Keratinocyte (primary cell): Measurements from ENCODE around the gene CACNA1C. TPM values are rescaled to one million over a fixed set of nuclear protein-coding genes. Genes with fewer than 3 reads are reported as not detected.

Experiments
- DNase-seq: peaks from one replicate; pipeline ENCODE4 v3.0.0-alpha.2; 2011; ENCODE audit warnings: low read depth, missing footprints, low spot score
- FAIRE-seq: peaks from 2 replicates; lab custom pipeline; 2011; peaks lifted over from hg19 to GRCh38; lab: Jason Lieb, UNC
- H2AFZ ChIP-seq: 2 replicates; pipeline ENCODE4 v1.6.0; 2012; ENCODE audit warnings: low read length, control low read depth, inconsistent platforms; ENCODE audit not compliant: control insufficient read depth
- H3K27ac ChIP-seq: 2 replicates; pipeline ENCODE4 v1.5.1; 2011; ENCODE audit warnings: low read length; ENCODE audit not compliant: control insufficient read depth, insufficient read depth
- H3K27me3 ChIP-seq: 3 replicates; pipeline ENCODE4 v1.6.0; 2011; ENCODE audit warnings: low read length; ENCODE audit not compliant: control insufficient read depth, insufficient read depth; ENCODE audit errors: extremely low read depth
- H3K36me3 ChIP-seq, 2 experiments: 2 replicates in 1 of 2; 3 replicates in 1 of 2; pipeline ENCODE4 v1.5.1; 2011; ENCODE audit warnings: low read length in 2 of 2, mild to moderate bottlenecking in 1 of 2; ENCODE audit not compliant: control insufficient read depth in 2 of 2, insufficient read depth in 2 of 2; ENCODE audit errors: extremely low read depth in 1 of 2
- H3K4me1 ChIP-seq: 3 replicates; pipeline ENCODE4 v1.5.1; 2011; ENCODE audit warnings: low read length; ENCODE audit not compliant: control insufficient read depth, insufficient read depth; ENCODE audit errors: extremely low read depth
- H3K4me2 ChIP-seq: 3 replicates; pipeline ENCODE4 v1.6.0; 2011; ENCODE audit warnings: low read depth, low read length; ENCODE audit not compliant: control insufficient read depth, insufficient read depth; ENCODE audit errors: extremely low read depth
- H3K4me3 ChIP-seq, 3 experiments: fragments of 200-600 bp in 1 of 3; sonication (generic) in 1 of 3; 2 replicates in 2 of 3; 3 replicates in 1 of 3; pipeline ENCODE4 v1.5.1; 2011 to 2016; ENCODE audit warnings: low read length in 3 of 3, mild to moderate bottlenecking in 3 of 3, control low read depth in 2 of 3, inconsistent platforms in 1 of 3, low read depth in 1 of 3, mixed read lengths in 1 of 3, mixed run types in 1 of 3, moderate library complexity in 1 of 3; ENCODE audit not compliant: control insufficient read depth in 2 of 3, insufficient read depth in 2 of 3; ENCODE audit errors: extremely low read depth in 1 of 3
- H3K79me2 ChIP-seq: 2 replicates; pipeline ENCODE4 v1.6.0; 2012; ENCODE audit warnings: low read length; ENCODE audit not compliant: control insufficient read depth, insufficient read depth
- H3K9ac ChIP-seq: 3 replicates; pipeline ENCODE4 v1.6.0; 2011; ENCODE audit warnings: low read length; ENCODE audit not compliant: control insufficient read depth, insufficient read depth; ENCODE audit errors: extremely low read depth
- H3K9me1 ChIP-seq: 3 replicates; pipeline ENCODE4 v1.6.0; 2011; ENCODE audit warnings: low read length; ENCODE audit not compliant: control insufficient read depth, insufficient read depth; ENCODE audit errors: extremely low read depth
- H3K9me3 ChIP-seq: 2 replicates; pipeline ENCODE4 v1.5.1; 2012; ENCODE audit warnings: low read depth, low read length; ENCODE audit not compliant: control insufficient read depth
- H4K20me1 ChIP-seq: 3 replicates; pipeline ENCODE4 v1.6.0; 2011; ENCODE audit warnings: low read length; ENCODE audit not compliant: control insufficient read depth, insufficient read depth; ENCODE audit errors: extremely low read depth
- EZH2 ChIP-seq: IDR thresholded peaks from one replicate; pipeline ENCODE4 v1.6.1; 2012; ENCODE audit warnings: inconsistent platforms, mild to moderate bottlenecking, low read length, moderate library complexity
- dilution Hi-C: fragments of 300-500 bp; cut with MboI; formaldehyde crosslinking; loops from one replicate; pipeline ENCODE4 v1.7.0; 2020; ENCODE audit warnings: low sequenced_read_pairs; ENCODE audit not compliant: extremely low pct_ligation_motif_present
- polyA plus RNA-seq, 5 experiments: library from polyadenylated mRNA; depleted of rRNA in 3 of 5; stranded (reverse) in 3 of 5; stranded (forward) in 1 of 5; unstranded in 1 of 5; fragments of >200 nt; gene quantifications; 1 replicate in 1 of 5; 2 replicates in 3 of 5; 3 replicates in 1 of 5; pipeline versions ENCODE4 v1.2.1 to v1.2.3, GENCODE V29; 2011 to 2012; ENCODE audit warnings: missing spikeins in 2 of 5, low read depth in 1 of 5, low replicate concordance in 1 of 5
- TF ChIP-seq, protein P1 (sequence below), 3 experiments: IDR thresholded peaks in 1 of 3; conservative IDR thresholded peaks in 1 of 3; optimal IDR thresholded peaks in 1 of 3; 2 replicates in 2 of 3; 3 replicates in 1 of 3; pipeline versions ENCODE3 to v1.5.1; 2011; ENCODE audit warnings: low read length in 3 of 3, mild to moderate bottlenecking in 3 of 3, moderate library complexity in 2 of 3, control low read depth in 1 of 3, inconsistent platforms in 1 of 3; ENCODE audit not compliant: insufficient read depth in 2 of 3; ENCODE audit errors: extremely low read depth in 1 of 3

CACNA1C gene
- polyA plus RNA-seq, 1 donor (not counting 4 experiments of a cell fraction or from before 2014, with no cell fraction given): not detected

DNA sequence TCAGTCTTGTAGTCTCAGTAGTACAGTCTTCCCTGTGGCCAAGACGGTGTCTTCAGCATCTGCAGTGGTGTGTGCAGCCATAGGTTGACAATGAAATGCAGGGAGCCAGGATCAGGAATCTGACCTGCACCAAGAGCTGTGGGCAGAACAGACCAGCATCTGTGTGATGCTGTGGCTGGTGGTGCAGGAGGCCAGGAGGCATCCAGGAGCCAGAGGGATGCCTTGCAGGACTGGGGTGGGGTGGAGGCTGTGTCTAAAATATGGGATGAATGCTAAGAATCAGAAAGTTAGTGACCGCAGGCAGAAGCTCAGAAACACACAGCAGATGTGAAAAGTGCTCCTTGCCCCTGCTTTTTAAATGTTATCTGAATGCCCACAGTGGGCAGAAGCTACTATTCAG lies 209.7 kb downstream of the CACNA1C start:
- Histone ChIP-seq H2AFZ (no peak overlapping the region), H3K9ac (no peak overlapping the region), H3K79me2 (no peaks in the 10 kb centered on the region), H3K4me1 (no peaks in the 10 kb centered on the region), H3K36me3 (no peaks in the 10 kb centered on the region), H3K27me3 (peaks cover 10% of the 10 kb centered on the region), H4K20me1 (no peaks in the 10 kb centered on the region), H3K9me3 (no peaks in the 10 kb centered on the region), H3K4me3 (no peak overlapping the region), H3K4me2 (no peak overlapping the region), H3K9me1 (no peaks in the 10 kb centered on the region), H3K27ac (no peak overlapping the region)
- TF ChIP-seq, protein P1, sequence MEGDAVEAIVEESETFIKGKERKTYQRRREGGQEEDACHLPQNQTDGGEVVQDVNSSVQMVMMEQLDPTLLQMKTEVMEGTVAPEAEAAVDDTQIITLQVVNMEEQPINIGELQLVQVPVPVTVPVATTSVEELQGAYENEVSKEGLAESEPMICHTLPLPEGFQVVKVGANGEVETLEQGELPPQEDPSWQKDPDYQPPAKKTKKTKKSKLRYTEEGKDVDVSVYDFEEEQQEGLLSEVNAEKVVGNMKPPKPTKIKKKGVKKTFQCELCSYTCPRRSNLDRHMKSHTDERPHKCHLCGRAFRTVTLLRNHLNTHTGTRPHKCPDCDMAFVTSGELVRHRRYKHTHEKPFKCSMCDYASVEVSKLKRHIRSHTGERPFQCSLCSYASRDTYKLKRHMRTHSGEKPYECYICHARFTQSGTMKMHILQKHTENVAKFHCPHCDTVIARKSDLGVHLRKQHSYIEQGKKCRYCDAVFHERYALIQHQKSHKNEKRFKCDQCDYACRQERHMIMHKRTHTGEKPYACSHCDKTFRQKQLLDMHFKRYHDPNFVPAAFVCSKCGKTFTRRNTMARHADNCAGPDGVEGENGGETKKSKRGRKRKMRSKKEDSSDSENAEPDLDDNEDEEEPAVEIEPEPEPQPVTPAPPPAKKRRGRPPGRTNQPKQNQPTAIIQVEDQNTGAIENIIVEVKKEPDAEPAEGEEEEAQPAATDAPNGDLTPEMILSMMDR (optimal IDR thresholded peaks at IDR 0.05 in 1 of 3, IDR thresholded peaks at IDR 0.05 in 1 of 3, conservative IDR thresholded peaks at IDR 0.05 in 1 of 3; ENCODE audit: extremely low read depth in 1 of 3, insufficient read depth in 2 of 3, low read length in 3 of 3): no peak
- no peak for TF ChIP-seq EZH2
- FAIRE-seq: no peak
- dilution Hi-C loops: no loop called here
- DNase-seq: no peak

DNA sequence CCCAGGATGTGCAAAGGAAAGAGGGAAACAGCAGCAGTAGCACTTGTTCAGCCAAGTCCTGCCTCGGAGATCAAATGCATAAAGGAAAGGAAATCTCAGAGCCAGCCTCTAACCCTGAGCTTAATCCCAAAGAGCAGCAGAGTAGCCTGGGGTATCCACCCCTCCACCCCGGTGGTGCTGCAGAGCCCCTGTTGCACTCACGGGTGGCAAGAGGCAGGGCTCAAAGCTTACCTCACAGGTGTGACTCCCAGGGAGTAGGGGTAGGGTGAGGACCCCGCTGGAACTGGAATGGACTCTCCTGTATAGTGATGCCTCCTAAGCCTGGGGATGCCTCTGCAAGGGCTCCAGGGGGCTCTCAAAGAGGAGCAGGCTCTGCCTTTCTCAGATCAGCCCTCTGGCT lies 211.1 kb downstream of the CACNA1C start:
- peaks cover 22% of the 10 kb centered on the region for H3K27me3 ChIP-seq
- dilution Hi-C loops: no loop called here
- no peak overlapping the region for H3K4me3 ChIP-seq
- no peak overlapping the region for H3K27ac ChIP-seq
- no peak overlapping the region for H3K9ac ChIP-seq
- no peaks in the 10 kb centered on the region for H3K36me3 ChIP-seq
- H2AFZ ChIP-seq: no peak overlapping the region
- FAIRE-seq (no peak), DNase-seq (no peak)
- H3K9me3 ChIP-seq: no peaks in the 10 kb centered on the region
- no peak for TF ChIP-seq EZH2
- TF ChIP-seq, protein P1 (optimal IDR thresholded peaks at IDR 0.05 in 1 of 3, IDR thresholded peaks at IDR 0.05 in 1 of 3, conservative IDR thresholded peaks at IDR 0.05 in 1 of 3; ENCODE audit: extremely low read depth in 1 of 3, insufficient read depth in 2 of 3, low read length in 3 of 3): no peak
- H3K4me2 ChIP-seq: no peak overlapping the region
- no peaks in the 10 kb centered on the region for H3K79me2 ChIP-seq
- no peaks in the 10 kb centered on the region for H4K20me1 ChIP-seq
- no peaks in the 10 kb centered on the region for H3K9me1 ChIP-seq
- H3K4me1 ChIP-seq: no peaks in the 10 kb centered on the region
